Panc1 (cell line): ENCODE data around the gene DMRTA1. TPM values are rescaled to one million over a fixed set of nuclear protein-coding genes. Genes with fewer than 3 reads are reported as not detected.

Experiments
- ATAC-seq: fragments of 200-7000 bp; cut with Tn5 transposase; 2 replicates; pipeline ENCODE4 v1.9.1; 2020; ENCODE audit warnings: mild to moderate bottlenecking, moderate library complexity
- BruUV-seq: library from RNA; stranded (reverse); fragments of 400-500 nt; replicated peaks from 2 replicates; lab custom pipeline; 2021; lab: Mats Ljungman, UMichigan
- CTCF ChIA-PET: fragments of 300-600 bp; sonication (Branson Sonifier 250); formaldehyde crosslinking; loops from one replicate; lab custom pipeline; 2022; ENCODE audit warnings: antibody characterized with exemption; lab: Charles Lee
- POLR2A ChIA-PET: fragments of 300-600 bp; sonication (Branson Sonifier 250); formaldehyde crosslinking; loops from one replicate; lab custom pipeline; 2022; ENCODE audit warnings: antibody characterized with exemption; lab: Charles Lee
- DNase-seq: peaks from one replicate; pipeline ENCODE4 v3.0.0-alpha.2; 2010; ENCODE audit warnings: low read depth, low spot score
- H3K27ac ChIP-seq: 2 replicates; pipeline ENCODE4 v1.5.1; 2011; ENCODE audit warnings: mild to moderate bottlenecking, low read length, inconsistent platforms
- H3K27me3 ChIP-seq: fragments of 200-500 bp; sonication (Bioruptor generic); 2 replicates; pipeline ENCODE4 v1.6.0; 2014; ENCODE audit warnings: low read length, inconsistent platforms; ENCODE audit not compliant: control insufficient read depth, insufficient read depth
- H3K36me3 ChIP-seq: fragments of 200-500 bp; sonication (Bioruptor generic); 2 replicates; pipeline ENCODE4 v1.5.1; 2014; ENCODE audit warnings: inconsistent platforms, mild to moderate bottlenecking, low read length, moderate library complexity; ENCODE audit not compliant: control insufficient read depth, insufficient read depth
- H3K4me1 ChIP-seq: 2 replicates; pipeline ENCODE4 v1.5.1; 2011; ENCODE audit warnings: inconsistent platforms, mild to moderate bottlenecking, low read length, moderate library complexity; ENCODE audit not compliant: control insufficient read depth, insufficient read depth
- H3K4me3 ChIP-seq, 2 experiments: 2 replicates each; pipeline ENCODE4 v1.5.1; 2011 to 2012; ENCODE audit warnings: low read depth in 2 of 2, low read length in 2 of 2, mild to moderate bottlenecking in 2 of 2, inconsistent platforms in 1 of 2, moderate library complexity in 1 of 2
- H3K9me3 ChIP-seq: fragments of 200-500 bp; sonication (Bioruptor generic); 2 replicates; pipeline ENCODE4 v1.5.1; 2014; ENCODE audit warnings: low read depth, mild to moderate bottlenecking, inconsistent platforms, low read length, moderate library complexity; ENCODE audit not compliant: control insufficient read depth, insufficient read depth
- CTCF ChIP-seq: fragments of 450-650 bp; IDR thresholded peaks from 2 replicates; pipeline ENCODE4 v1.5.1; 2017; ENCODE audit warnings: mild to moderate bottlenecking
- POLR2AphosphoS5 ChIP-seq: IDR thresholded peaks from 2 replicates; pipeline ENCODE4 v1.6.1; 2012; ENCODE audit warnings: mild to moderate bottlenecking, low read depth, low read length, moderate library complexity
- REST ChIP-seq, 2 experiments: IDR thresholded peaks; 2 replicates each; pipeline ENCODE4 v1.6.1; 2011 to 2012; ENCODE audit warnings: low read depth in 2 of 2, control low read depth in 1 of 2, low read length in 1 of 2, mild to moderate bottlenecking in 1 of 2, moderate library complexity in 1 of 2; ENCODE audit not compliant: insufficient read depth in 1 of 2
- SIN3A ChIP-seq: IDR thresholded peaks from 2 replicates; pipeline ENCODE4 v1.6.1; 2012; ENCODE audit warnings: low read depth, mild to moderate bottlenecking, low read length, moderate library complexity, borderline replicate concordance; ENCODE audit not compliant: insufficient read depth
- TCF7L2 ChIP-seq: IDR thresholded peaks from 2 replicates; pipeline ENCODE4 v1.6.1; 2011; ENCODE audit warnings: mild to moderate bottlenecking, low read depth, low read length, inconsistent platforms
- in situ Hi-C: cut with HindIII; loops from 2 replicates; pipeline ENCODE4 v1.10.0; 2016; ENCODE audit warnings: low sequenced_read_pairs, low pct_unique_long_range_greater_than_20kb
- intact Hi-C: fragments of 100-400 bp; cut with micrococcal nuclease; formaldehyde crosslinking; loops from one replicate; pipeline ENCODE4 v1.10.0; 2022; ENCODE audit not compliant: unreplicated experiment
- total RNA-seq: library from RNA; stranded (reverse); gene quantifications from one replicate; pipeline ENCODE4 v1.2.1, GENCODE V29; 2021; ENCODE audit not compliant: unreplicated experiment

Gene DMRTA1
- total RNA-seq, 1 experiment from 2014 or later: 1.8 TPM

- Histone ChIP-seq H3K27ac (no peak overlapping the region), H3K27me3 (no peaks in the 10 kb centered on the region), H3K36me3 (no peaks in the 10 kb centered on the region), H3K4me1 (peaks cover 3% of the 10 kb centered on the region; the same call in 1 of the 2 replicates), H3K9me3 (no peaks in the 10 kb centered on the region), H3K4me3 (no peak overlapping the region)
- no peak for TF ChIP-seq SIN3A
- DNase-seq: no peak
- intact Hi-C loops (no loop called here), in situ Hi-C loops (no loop called here)
- no TSS peak for BruUV-seq
- CTCF ChIA-PET: no interaction called here
- no peak for ATAC-seq
- POLR2A ChIA-PET: no interaction called here
These were observed 30.5 kb upstream of the DMRTA1 start for GRCh38 chr9:22415941-22416691.

- CTCF ChIA-PET: no interaction called here
These were observed 29.9 kb upstream of the DMRTA1 start for GRCh38 chr9:22416692-22417060.

More at GRCh38 chr9:22416692-22417060, 29.9 kb upstream of the DMRTA1 start:
- Histone ChIP-seq H3K27me3 (no peaks in the 10 kb centered on the region), H3K4me3 (no peak overlapping the region), H3K9me3 (no peaks in the 10 kb centered on the region), H3K27ac (no peak overlapping the region), H3K36me3 (no peaks in the 10 kb centered on the region), H3K4me1 (peaks cover 3% of the 10 kb centered on the region; the same call in 1 of the 2 replicates)
- DNase-seq (no peak), ATAC-seq (no peak)
- intact Hi-C loops: no loop called here
- no peak for TF ChIP-seq SIN3A
- no peak for TF ChIP-seq TCF7L2
- TF ChIP-seq POLR2AphosphoS5: no peak
- TF ChIP-seq REST (IDR thresholded peaks at IDR 0.05; ENCODE audit: insufficient read depth in 1 of 2, low read depth in 2 of 2, low read length in 1 of 2): no peak
- TF ChIP-seq CTCF: no peak
- BruUV-seq: no TSS peak
- in situ Hi-C loops: no loop called here
- POLR2A ChIA-PET: no interaction called here
